HepG2 (cell line): ENCODE measurements around the gene PPP1R8. TPM values are rescaled to one million over a fixed set of nuclear protein-coding genes. Genes with fewer than 3 reads are reported as not detected.

Experiments used
- FOXK2 ChIP-seq: fragments of 450-650 bp; IDR thresholded peaks from 2 replicates; pipeline ENCODE4 v1.6.1; 2016
- HNRNPL ChIP-seq: fragments of 200-400 bp; formaldehyde crosslinking; IDR thresholded peaks from 2 replicates; pipeline ENCODE4 v1.6.1; 2017; ENCODE audit warnings: mild to moderate bottlenecking, low read depth, low read length
- KDM6A ChIP-seq: IDR thresholded peaks from 2 replicates; pipeline ENCODE4 v1.6.1; 2016; ENCODE audit warnings: low read depth
- KLF12 ChIP-seq: sonication (generic); formaldehyde crosslinking; IDR thresholded peaks from 2 replicates; pipeline ENCODE4 v1.4.0; 2020; ENCODE audit warnings: missing genetic modification reagents, borderline replicate concordance
- KLF9 ChIP-seq: IDR thresholded peaks from 2 replicates; pipeline ENCODE4 v1.6.1; 2016; ENCODE audit warnings: low read depth
- MTA3 ChIP-seq: sonication (generic); formaldehyde crosslinking; IDR thresholded peaks from 2 replicates; pipeline ENCODE4 v1.4.0; 2020; ENCODE audit warnings: missing genetic modification reagents
- MYC ChIP-seq: sonication (generic); formaldehyde crosslinking; IDR thresholded peaks from 2 replicates; pipeline ENCODE4 v1.9.0; 2021; ENCODE audit warnings: missing genetic modification reagents, borderline replicate concordance
- SIN3B ChIP-seq: fragments of 150-350 bp; IDR thresholded peaks from 2 replicates; pipeline ENCODE4 v1.6.1; 2014; ENCODE audit warnings: low read length
- SP5 ChIP-seq: IDR thresholded peaks from 2 replicates; pipeline ENCODE4 v1.6.1; 2016; ENCODE audit warnings: low read depth, borderline replicate concordance
- THAP8 ChIP-seq: sonication (generic); formaldehyde crosslinking; IDR thresholded peaks from 2 replicates; pipeline ENCODE4 v1.5.1; 2020; ENCODE audit warnings: missing genetic modification reagents, mild to moderate bottlenecking, borderline replicate concordance
- YEATS4 ChIP-seq: sonication (generic); formaldehyde crosslinking; IDR thresholded peaks from 2 replicates; pipeline ENCODE4 v1.4.0; 2020; ENCODE audit warnings: missing genetic modification reagents, borderline replicate concordance
- ZEB1 ChIP-seq: IDR thresholded peaks from 2 replicates; pipeline ENCODE4 v1.6.1; 2012; ENCODE audit warnings: mild to moderate bottlenecking, low read depth, inconsistent platforms; ENCODE audit not compliant: insufficient replicate concordance
- ZFP36 ChIP-seq: fragments of 150-350 bp; IDR thresholded peaks from 2 replicates; pipeline ENCODE4 v1.6.1; 2018; ENCODE audit warnings: borderline replicate concordance, low read length, low read depth; ENCODE audit not compliant: partially characterized antibody
- ZNF280D ChIP-seq: sonication (generic); formaldehyde crosslinking; IDR thresholded peaks from 2 replicates; pipeline ENCODE4 v1.5.1; 2020; ENCODE audit warnings: mild to moderate bottlenecking, missing genetic modification reagents
- ZNF296 ChIP-seq: sonication (generic); formaldehyde crosslinking; conservative IDR thresholded peaks from 2 replicates; pipeline ENCODE4 v1.5.0; 2020; ENCODE audit warnings: mild to moderate bottlenecking, missing genetic modification reagents
- ZNF367 ChIP-seq: sonication (generic); formaldehyde crosslinking; IDR thresholded peaks from 2 replicates; pipeline ENCODE4 v1.4.0; 2020; ENCODE audit warnings: missing genetic modification reagents, borderline replicate concordance
- ZNF557 ChIP-seq: sonication (generic); formaldehyde crosslinking; IDR thresholded peaks from 2 replicates; pipeline ENCODE4 v1.4.0; 2020; ENCODE audit warnings: missing genetic modification reagents
- ZNF629 ChIP-seq: sonication (generic); formaldehyde crosslinking; conservative IDR thresholded peaks from 2 replicates; pipeline ENCODE4 v1.5.0; 2020; ENCODE audit warnings: missing genetic modification reagents
- ZNF761 ChIP-seq: sonication (generic); formaldehyde crosslinking; conservative IDR thresholded peaks from 2 replicates; pipeline ENCODE4 v1.4.0; 2020; ENCODE audit warnings: mild to moderate bottlenecking, missing genetic modification reagents
- ZSCAN25 ChIP-seq: sonication (generic); formaldehyde crosslinking; IDR thresholded peaks from 2 replicates; pipeline ENCODE4 v1.8.0; 2022; ENCODE audit warnings: mild to moderate bottlenecking, missing genetic modification reagents
- polyA plus RNA-seq, 8 experiments: library from polyadenylated mRNA; depleted of rRNA in 3 of 8; stranded (reverse) in 7 of 8; unstranded in 1 of 8; fragments of >200 nt; fragmentation: Illumina TruSeq in 4 of 8; extraction: Trizol in 4 of 8; gene quantifications; 2 replicates each; pipeline versions ENCODE4 v1.2.1 to v1.2.3, GENCODE V29; 2011 to 2016; ENCODE audit warnings: low read depth in 4 of 8, missing spikeins in 1 of 8, mixed read lengths in 1 of 8; ENCODE audit not compliant: insufficient read depth in 1 of 8
- total RNA-seq, 5 experiments: library from RNA; depleted of rRNA; stranded (reverse); fragments of >200 nt; fragmentation: Illumina TruSeq; extraction: Trizol; gene quantifications; 2 replicates each; pipeline ENCODE4 v1.2.3, GENCODE V29; 2016; ENCODE audit warnings: low read depth in 1 of 5
- TF ChIP-seq, protein P1 (sequence below): sonication (generic); formaldehyde crosslinking; IDR thresholded peaks from 2 replicates; pipeline ENCODE4 v1.5.0; 2020; ENCODE audit warnings: missing genetic modification reagents
- TF ChIP-seq, protein P2 (sequence below): sonication (generic); formaldehyde crosslinking; IDR thresholded peaks from 2 replicates; pipeline ENCODE4 v1.4.0; 2020; ENCODE audit warnings: missing genetic modification reagents, borderline replicate concordance
- TF ChIP-seq, protein P3 (sequence below): sonication (generic); formaldehyde crosslinking; IDR thresholded peaks from 2 replicates; pipeline ENCODE4 v1.4.0; 2020; ENCODE audit warnings: missing genetic modification reagents

The PPP1R8 gene
- total and polyA plus RNA-seq, 2 of the 13 experiments (the other 11 are each of a cell fraction or from before 2014, with no cell fraction given), result 38.3 to 62.2 TPM

DNA sequence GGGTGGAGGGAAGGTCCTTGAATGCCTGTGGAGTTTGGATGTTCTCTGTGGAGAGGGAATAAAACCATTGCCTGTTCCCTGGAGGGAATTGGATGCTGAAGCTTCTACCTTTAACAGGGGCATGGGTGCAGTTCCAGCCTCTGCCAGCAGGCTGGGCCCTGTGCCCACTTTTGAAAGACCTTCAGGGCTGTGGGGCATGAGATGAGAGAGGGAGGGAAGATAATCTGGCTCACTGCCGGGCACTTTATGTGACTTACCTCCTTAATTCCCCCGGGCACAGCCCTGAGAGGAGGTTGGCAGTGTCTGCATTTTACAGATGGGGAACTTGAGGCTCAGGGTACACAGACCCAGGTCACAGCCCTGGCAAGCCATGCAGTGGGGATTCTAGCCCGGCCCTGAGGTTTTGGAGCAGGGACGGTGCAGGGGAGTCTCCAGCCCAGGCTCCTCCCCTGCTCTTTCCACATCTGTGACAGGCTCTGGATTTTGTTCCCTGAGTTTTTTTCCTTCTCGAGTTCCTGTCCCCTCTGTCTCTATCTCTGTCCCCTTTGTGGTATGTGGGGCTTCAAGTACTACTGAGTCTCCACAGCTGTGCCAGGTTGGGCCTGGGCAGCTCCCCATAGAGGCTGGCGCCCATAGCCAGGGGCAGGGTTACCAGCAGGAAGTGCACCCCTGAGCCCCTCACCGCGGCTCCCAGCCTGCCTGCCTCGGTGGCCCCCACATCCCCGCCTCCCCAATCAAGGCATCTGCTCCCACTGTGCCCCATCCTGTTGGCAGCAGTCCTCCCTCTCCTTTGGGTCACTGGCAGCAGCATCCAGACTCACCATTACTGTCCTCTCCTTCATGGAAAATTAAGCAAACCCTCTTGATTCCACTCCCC lies 27.7 kb downstream of the PPP1R8 start (continued):
- TF ChIP-seq, protein P1, sequence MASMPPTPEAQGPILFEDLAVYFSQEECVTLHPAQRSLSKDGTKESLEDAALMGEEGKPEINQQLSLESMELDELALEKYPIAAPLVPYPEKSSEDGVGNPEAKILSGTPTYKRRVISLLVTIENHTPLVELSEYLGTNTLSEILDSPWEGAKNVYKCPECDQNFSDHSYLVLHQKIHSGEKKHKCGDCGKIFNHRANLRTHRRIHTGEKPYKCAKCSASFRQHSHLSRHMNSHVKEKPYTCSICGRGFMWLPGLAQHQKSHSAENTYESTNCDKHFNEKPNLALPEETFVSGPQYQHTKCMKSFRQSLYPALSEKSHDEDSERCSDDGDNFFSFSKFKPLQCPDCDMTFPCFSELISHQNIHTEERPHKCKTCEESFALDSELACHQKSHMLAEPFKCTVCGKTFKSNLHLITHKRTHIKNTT (CRISPR knock-in tag), result no peak
- peak; percentile 34; the same call in 1 of the 2 replicates for TF ChIP-seq MYC (CRISPR knock-in tag)
- TF ChIP-seq MTA3 (CRISPR knock-in tag), result no peak
- 0 out of 2 replicates have a peak, but pooled peaks have one; percentile 48 for TF ChIP-seq HNRNPL
- no peak for TF ChIP-seq ZSCAN25 (CRISPR knock-in tag)
- no peak for TF ChIP-seq THAP8 (CRISPR knock-in tag)
- TF ChIP-seq ZNF761 (CRISPR knock-in tag), result no peak
- TF ChIP-seq FOXK2, result no peak
- TF ChIP-seq KDM6A, result no peak
- no peak for TF ChIP-seq ZNF367 (CRISPR knock-in tag)
- TF ChIP-seq, protein P2, sequence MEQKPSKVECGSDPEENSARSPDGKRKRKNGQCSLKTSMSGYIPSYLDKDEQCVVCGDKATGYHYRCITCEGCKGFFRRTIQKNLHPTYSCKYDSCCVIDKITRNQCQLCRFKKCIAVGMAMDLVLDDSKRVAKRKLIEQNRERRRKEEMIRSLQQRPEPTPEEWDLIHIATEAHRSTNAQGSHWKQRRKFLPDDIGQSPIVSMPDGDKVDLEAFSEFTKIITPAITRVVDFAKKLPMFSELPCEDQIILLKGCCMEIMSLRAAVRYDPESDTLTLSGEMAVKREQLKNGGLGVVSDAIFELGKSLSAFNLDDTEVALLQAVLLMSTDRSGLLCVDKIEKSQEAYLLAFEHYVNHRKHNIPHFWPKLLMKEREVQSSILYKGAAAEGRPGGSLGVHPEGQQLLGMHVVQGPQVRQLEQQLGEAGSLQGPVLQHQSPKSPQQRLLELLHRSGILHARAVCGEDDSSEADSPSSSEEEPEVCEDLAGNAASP (CRISPR knock-in tag), result 0 out of 2 replicates have a peak, but pooled peaks have one; percentile 28
- no peak for TF ChIP-seq ZNF629
- no peak for TF ChIP-seq ZEB1
- no peak for TF ChIP-seq ZNF557 (CRISPR knock-in tag)
- TF ChIP-seq YEATS4, result peak; percentile 39; the same call in 1 of the 2 replicates
- TF ChIP-seq SIN3B, result no peak
- no peak for TF ChIP-seq SP5 (CRISPR knock-in tag)
- no peak for TF ChIP-seq KLF12 (CRISPR knock-in tag)
- no peak for TF ChIP-seq KLF9
- TF ChIP-seq ZNF280D (CRISPR knock-in tag), result no peak
- no peak for TF ChIP-seq ZNF296 (CRISPR knock-in tag)
- no peak for TF ChIP-seq ZFP36
- TF ChIP-seq, protein P3, sequence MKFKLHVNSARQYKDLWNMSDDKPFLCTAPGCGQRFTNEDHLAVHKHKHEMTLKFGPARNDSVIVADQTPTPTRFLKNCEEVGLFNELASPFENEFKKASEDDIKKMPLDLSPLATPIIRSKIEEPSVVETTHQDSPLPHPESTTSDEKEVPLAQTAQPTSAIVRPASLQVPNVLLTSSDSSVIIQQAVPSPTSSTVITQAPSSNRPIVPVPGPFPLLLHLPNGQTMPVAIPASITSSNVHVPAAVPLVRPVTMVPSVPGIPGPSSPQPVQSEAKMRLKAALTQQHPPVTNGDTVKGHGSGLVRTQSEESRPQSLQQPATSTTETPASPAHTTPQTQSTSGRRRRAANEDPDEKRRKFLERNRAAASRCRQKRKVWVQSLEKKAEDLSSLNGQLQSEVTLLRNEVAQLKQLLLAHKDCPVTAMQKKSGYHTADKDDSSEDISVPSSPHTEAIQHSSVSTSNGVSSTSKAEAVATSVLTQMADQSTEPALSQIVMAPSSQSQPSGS (CRISPR knock-in tag), result 0 out of 2 replicates have a peak, but pooled peaks have one; percentile 20
